Liver (tissue), 9 donors: ENCODE data around the gene SMIM35. TPM values are rescaled to one million over a fixed set of nuclear protein-coding genes. Genes with fewer than 3 reads are reported as not detected.

Experiments used
- DNase-seq: peaks from one replicate; pipeline ENCODE4 v3.0.0-alpha.2; 2017; ENCODE audit warnings: low spot score
- H3K27ac ChIP-seq, 2 donors: one replicate each; pipeline ENCODE4 v1.7.0; 2013; ENCODE audit warnings: inconsistent platforms in 2 of 2, low read length in 2 of 2, control low read depth in 1 of 2, low read depth in 1 of 2, mild to moderate bottlenecking in 1 of 2
- H3K27me3 ChIP-seq, 4 donors: one replicate each; pipeline versions ENCODE4 v1.6.1 to v1.7.0; 2013; ENCODE audit warnings: low read length in 3 of 4, inconsistent platforms in 1 of 4, mild to moderate bottlenecking in 1 of 4, moderate library complexity in 1 of 4; ENCODE audit not compliant: control insufficient read depth in 4 of 4, insufficient read depth in 4 of 4
- H3K36me3 ChIP-seq, 4 donors: one replicate each; pipeline versions ENCODE4 v1.6.1 to v1.7.0; 2013; ENCODE audit warnings: low read length in 3 of 4, mild to moderate bottlenecking in 3 of 4, low read depth in 1 of 4, moderate library complexity in 1 of 4; ENCODE audit not compliant: control insufficient read depth in 4 of 4, insufficient read depth in 3 of 4
- H3K4me1 ChIP-seq, 4 donors: one replicate each; pipeline versions ENCODE4 v1.6.1 to v1.7.0; 2013; ENCODE audit warnings: low read length in 3 of 4, mild to moderate bottlenecking in 3 of 4, moderate library complexity in 1 of 4; ENCODE audit not compliant: control insufficient read depth in 4 of 4, insufficient read depth in 4 of 4
- H3K4me3 ChIP-seq, 3 donors: one replicate each; pipeline versions ENCODE4 v1.6.1 to v1.7.0; 2013; ENCODE audit warnings: low read length in 3 of 3, control low read depth in 1 of 3, low read depth in 1 of 3, mild to moderate bottlenecking in 1 of 3
- H3K9ac ChIP-seq, 2 donors: one replicate each; pipeline ENCODE4 v1.7.0; 2013; ENCODE audit warnings: low read length in 2 of 2, mild to moderate bottlenecking in 2 of 2, moderate library complexity in 2 of 2, control low read depth in 1 of 2, low read depth in 1 of 2
- H3K9me3 ChIP-seq, 4 donors: one replicate each; pipeline versions ENCODE4 v1.6.1 to v1.7.0; 2013; ENCODE audit warnings: low read length in 3 of 4; ENCODE audit not compliant: control insufficient read depth in 4 of 4
- ATF3 ChIP-seq: IDR thresholded peaks from 2 replicates; pipeline ENCODE4 v1.6.1; 2016; ENCODE audit warnings: antibody characterized with exemption
- EGR1 ChIP-seq, 2 donors: IDR thresholded peaks; 2 replicates each; pipeline ENCODE4 v1.6.1; 2016 to 2018; ENCODE audit warnings: antibody characterized with exemption in 2 of 2, low read depth in 2 of 2
- FOXA2 ChIP-seq: IDR thresholded peaks from 2 replicates; pipeline ENCODE4 v1.6.1; 2016; ENCODE audit warnings: antibody characterized with exemption
- GABPA ChIP-seq, 2 donors: IDR thresholded peaks in 1 of 2; conservative IDR thresholded peaks in 1 of 2; 2 replicates each; pipeline ENCODE4 v1.6.1; 2016; ENCODE audit warnings: antibody characterized with exemption in 2 of 2, mild to moderate bottlenecking in 1 of 2, moderate library complexity in 1 of 2
- HNF4G ChIP-seq: IDR thresholded peaks from 2 replicates; pipeline ENCODE4 v1.6.1; 2016; ENCODE audit warnings: antibody characterized with exemption
- JUND ChIP-seq, 2 donors: IDR thresholded peaks; 2 replicates each; pipeline ENCODE4 v1.6.1; 2016; ENCODE audit warnings: antibody characterized with exemption in 2 of 2
- MAX ChIP-seq: IDR thresholded peaks from 2 replicates; pipeline ENCODE4 v1.6.1; 2016; ENCODE audit warnings: antibody characterized with exemption
- NR2F2 ChIP-seq: IDR thresholded peaks from 2 replicates; pipeline ENCODE4 v1.6.1; 2016; ENCODE audit warnings: antibody characterized with exemption
- RAD21 ChIP-seq, 2 donors: IDR thresholded peaks; 2 replicates each; pipeline ENCODE4 v1.6.1; 2016; ENCODE audit warnings: antibody characterized with exemption in 2 of 2, mild to moderate bottlenecking in 2 of 2
- RXRA ChIP-seq, 2 donors: IDR thresholded peaks; 2 replicates each; pipeline ENCODE4 v1.6.1; 2017 to 2018; ENCODE audit warnings: antibody characterized with exemption in 2 of 2, mild to moderate bottlenecking in 1 of 2
- SP1 ChIP-seq: IDR thresholded peaks from 2 replicates; pipeline ENCODE4 v1.6.1; 2018; ENCODE audit warnings: antibody characterized with exemption, mild to moderate bottlenecking
- TAF1 ChIP-seq: conservative IDR thresholded peaks from 2 replicates; pipeline ENCODE4 v1.6.1; 2016; ENCODE audit warnings: antibody characterized with exemption, mild to moderate bottlenecking
- YY1 ChIP-seq: IDR thresholded peaks from 2 replicates; pipeline ENCODE4 v1.6.1; 2016; ENCODE audit warnings: antibody characterized with exemption, mild to moderate bottlenecking
- WGBS: extraction: QIAGEN DNeasy Blood & Tissue Kit; methylation state at CpG from one replicate; pipeline ENCODE4 v1.1.7; 2013; 5-methylcytosine and 5-hydroxymethylcytosine counted together
- polyA plus RNA-seq, 2 donors: library from polyadenylated mRNA; stranded (reverse) in 1 of 2; unstranded in 1 of 2; fragments of 200-250 nt in 1 of 2; fragments of >200 nt in 1 of 2; fragmentation: Nextera tagmentation in 1 of 2; extraction: Ambion mirVana in 1 of 2; gene quantifications; one replicate each; pipeline versions ENCODE4 v1.2.1 to v1.2.3, GENCODE V29; 2013 to 2015
- total RNA-seq, 2 donors: library from RNA; depleted of rRNA; stranded (reverse); fragments of >200 nt; gene quantifications; one replicate each; pipeline ENCODE4 v1.2.3, GENCODE V29; 2014
- TF ChIP-seq, protein P1 (sequence below): fragments of 150-350 bp; IDR thresholded peaks from 2 replicates; pipeline ENCODE4 v1.5.1; 2017; ENCODE audit warnings: improper control_type of control experiment, low read depth, low read length; ENCODE audit not compliant: missing input control
- TF ChIP-seq, protein P2 (sequence below): IDR thresholded peaks from 2 replicates; pipeline ENCODE4 v1.6.1; 2016; ENCODE audit warnings: antibody characterized with exemption
- TF ChIP-seq, protein P3 (sequence below): IDR thresholded peaks from 2 replicates; pipeline ENCODE4 v1.6.1; 2016; ENCODE audit warnings: antibody characterized with exemption, mild to moderate bottlenecking
- donor health status: healthy.
- donor health status: healthy.
- donor health status: healthy.
- donor health status: healthy.
- donor health status: healthy.

The SMIM35 gene
- total and polyA plus RNA-seq, 4 donors, result 0.07 TPM; not detected in 3

GRCh38 chr11:118007040-118007439 is 79.7 kb downstream of the SMIM35 start:
- no peak for DNase-seq
- H3K4me3 ChIP-seq, result no peak overlapping the region
- TF ChIP-seq, protein P1, sequence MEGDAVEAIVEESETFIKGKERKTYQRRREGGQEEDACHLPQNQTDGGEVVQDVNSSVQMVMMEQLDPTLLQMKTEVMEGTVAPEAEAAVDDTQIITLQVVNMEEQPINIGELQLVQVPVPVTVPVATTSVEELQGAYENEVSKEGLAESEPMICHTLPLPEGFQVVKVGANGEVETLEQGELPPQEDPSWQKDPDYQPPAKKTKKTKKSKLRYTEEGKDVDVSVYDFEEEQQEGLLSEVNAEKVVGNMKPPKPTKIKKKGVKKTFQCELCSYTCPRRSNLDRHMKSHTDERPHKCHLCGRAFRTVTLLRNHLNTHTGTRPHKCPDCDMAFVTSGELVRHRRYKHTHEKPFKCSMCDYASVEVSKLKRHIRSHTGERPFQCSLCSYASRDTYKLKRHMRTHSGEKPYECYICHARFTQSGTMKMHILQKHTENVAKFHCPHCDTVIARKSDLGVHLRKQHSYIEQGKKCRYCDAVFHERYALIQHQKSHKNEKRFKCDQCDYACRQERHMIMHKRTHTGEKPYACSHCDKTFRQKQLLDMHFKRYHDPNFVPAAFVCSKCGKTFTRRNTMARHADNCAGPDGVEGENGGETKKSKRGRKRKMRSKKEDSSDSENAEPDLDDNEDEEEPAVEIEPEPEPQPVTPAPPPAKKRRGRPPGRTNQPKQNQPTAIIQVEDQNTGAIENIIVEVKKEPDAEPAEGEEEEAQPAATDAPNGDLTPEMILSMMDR, result no peak
- TF ChIP-seq EGR1 (IDR thresholded peaks at IDR 0.05; ENCODE audit: low read depth in 2 of 2) (no peak), NR2F2 (no peak), YY1 (no peak), HNF4G (no peak), RXRA (IDR thresholded peaks at IDR 0.05) (no peak)
- TF ChIP-seq, protein P2, sequence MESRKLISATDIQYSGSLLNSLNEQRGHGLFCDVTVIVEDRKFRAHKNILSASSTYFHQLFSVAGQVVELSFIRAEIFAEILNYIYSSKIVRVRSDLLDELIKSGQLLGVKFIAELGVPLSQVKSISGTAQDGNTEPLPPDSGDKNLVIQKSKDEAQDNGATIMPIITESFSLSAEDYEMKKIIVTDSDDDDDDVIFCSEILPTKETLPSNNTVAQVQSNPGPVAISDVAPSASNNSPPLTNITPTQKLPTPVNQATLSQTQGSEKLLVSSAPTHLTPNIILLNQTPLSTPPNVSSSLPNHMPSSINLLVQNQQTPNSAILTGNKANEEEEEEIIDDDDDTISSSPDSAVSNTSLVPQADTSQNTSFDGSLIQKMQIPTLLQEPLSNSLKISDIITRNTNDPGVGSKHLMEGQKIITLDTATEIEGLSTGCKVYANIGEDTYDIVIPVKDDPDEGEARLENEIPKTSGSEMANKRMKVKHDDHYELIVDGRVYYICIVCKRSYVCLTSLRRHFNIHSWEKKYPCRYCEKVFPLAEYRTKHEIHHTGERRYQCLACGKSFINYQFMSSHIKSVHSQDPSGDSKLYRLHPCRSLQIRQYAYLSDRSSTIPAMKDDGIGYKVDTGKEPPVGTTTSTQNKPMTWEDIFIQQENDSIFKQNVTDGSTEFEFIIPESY, result no peak
- TF ChIP-seq, protein P3, sequence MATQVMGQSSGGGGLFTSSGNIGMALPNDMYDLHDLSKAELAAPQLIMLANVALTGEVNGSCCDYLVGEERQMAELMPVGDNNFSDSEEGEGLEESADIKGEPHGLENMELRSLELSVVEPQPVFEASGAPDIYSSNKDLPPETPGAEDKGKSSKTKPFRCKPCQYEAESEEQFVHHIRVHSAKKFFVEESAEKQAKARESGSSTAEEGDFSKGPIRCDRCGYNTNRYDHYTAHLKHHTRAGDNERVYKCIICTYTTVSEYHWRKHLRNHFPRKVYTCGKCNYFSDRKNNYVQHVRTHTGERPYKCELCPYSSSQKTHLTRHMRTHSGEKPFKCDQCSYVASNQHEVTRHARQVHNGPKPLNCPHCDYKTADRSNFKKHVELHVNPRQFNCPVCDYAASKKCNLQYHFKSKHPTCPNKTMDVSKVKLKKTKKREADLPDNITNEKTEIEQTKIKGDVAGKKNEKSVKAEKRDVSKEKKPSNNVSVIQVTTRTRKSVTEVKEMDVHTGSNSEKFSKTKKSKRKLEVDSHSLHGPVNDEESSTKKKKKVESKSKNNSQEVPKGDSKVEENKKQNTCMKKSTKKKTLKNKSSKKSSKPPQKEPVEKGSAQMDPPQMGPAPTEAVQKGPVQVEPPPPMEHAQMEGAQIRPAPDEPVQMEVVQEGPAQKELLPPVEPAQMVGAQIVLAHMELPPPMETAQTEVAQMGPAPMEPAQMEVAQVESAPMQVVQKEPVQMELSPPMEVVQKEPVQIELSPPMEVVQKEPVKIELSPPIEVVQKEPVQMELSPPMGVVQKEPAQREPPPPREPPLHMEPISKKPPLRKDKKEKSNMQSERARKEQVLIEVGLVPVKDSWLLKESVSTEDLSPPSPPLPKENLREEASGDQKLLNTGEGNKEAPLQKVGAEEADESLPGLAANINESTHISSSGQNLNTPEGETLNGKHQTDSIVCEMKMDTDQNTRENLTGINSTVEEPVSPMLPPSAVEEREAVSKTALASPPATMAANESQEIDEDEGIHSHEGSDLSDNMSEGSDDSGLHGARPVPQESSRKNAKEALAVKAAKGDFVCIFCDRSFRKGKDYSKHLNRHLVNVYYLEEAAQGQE, result no peak
- H3K27ac ChIP-seq, result peak overlapping the region in 1 of 2 donors; percentile 53
- peaks cover 0 to 2% (median under 1%) of the 10 kb centered on the region in 4 donors for H3K4me1 ChIP-seq
- peaks cover 0 to 7% (median 0%) of the 10 kb centered on the region in 4 donors for H3K9me3 ChIP-seq
- 79% methylated on average over 5 of the region's 5 CpGs for WGBS
- no peaks in the 10 kb centered on the region for H3K27me3 ChIP-seq
- no peak overlapping the region for H3K9ac ChIP-seq
- no peaks in the 10 kb centered on the region for H3K36me3 ChIP-seq

- Histone ChIP-seq H3K4me3 (no peak overlapping the region), H3K9ac (no peak overlapping the region), H3K9me3 (peaks cover 0 to 7% (median 0%) of the 10 kb centered on the region in 4 donors), H3K27me3 (no peaks in the 10 kb centered on the region), H3K36me3 (no peaks in the 10 kb centered on the region), H3K4me1 (peaks cover 0 to 2% (median under 1%) of the 10 kb centered on the region in 4 donors), H3K27ac (no peak overlapping the region)
- 93% methylated on average over 4 of the region's 4 CpGs for WGBS
- DNase-seq, result no peak
- TF ChIP-seq MAX (no peak), SP1 (no peak), RXRA (IDR thresholded peaks at IDR 0.05) (no peak), TAF1 (no peak), ATF3 (no peak), NR2F2 (no peak), GABPA (IDR thresholded peaks at IDR 0.05 in 1 of 2, conservative IDR thresholded peaks at IDR 0.05 in 1 of 2) (no peak), FOXA2 (no peak), RAD21 (IDR thresholded peaks at IDR 0.05) (no peak), JUND (IDR thresholded peaks at IDR 0.05) (no peak), EGR1 (IDR thresholded peaks at IDR 0.05; ENCODE audit: low read depth in 2 of 2) (no peak)
- TF ChIP-seq, protein P2, result no peak
- TF ChIP-seq, protein P3, result no peak
Observed at GRCh38 chr11:118006153-118006534, 80.6 kb downstream of the SMIM35 start.
